LNCAP (cell line): ENCODE measurements around the gene MAGI2.

Experiments
- CTCF ChIP-seq: fragments of 450-650 bp; IDR thresholded peaks from 2 replicates; pipeline ENCODE4 v1.5.1; 2017; ENCODE audit warnings: mild to moderate bottlenecking

MAGI2 gene

GRCh38 chr7:78473021-78473420 lies 980.4 kb downstream of the MAGI2 start:
- TF ChIP-seq CTCF = no peak

GRCh38 chr7:78472519-78472918 lies 980.9 kb downstream of the MAGI2 start:
- TF ChIP-seq CTCF = no peak

- no peak for TF ChIP-seq CTCF
Measured at GRCh38 chr7:78465894-78466293, 987.6 kb downstream of the MAGI2 start.

GRCh38 chr7:78463039-78463438 lies 990.4 kb downstream of the MAGI2 start:
- no peak for TF ChIP-seq CTCF

GRCh38 chr7:78450706-78451105 lies 1002.8 kb downstream of the MAGI2 start:
- no peak for TF ChIP-seq CTCF

- no peak for TF ChIP-seq CTCF
Measured at GRCh38 chr7:78448911-78449310, 1004.6 kb downstream of the MAGI2 start.

- TF ChIP-seq CTCF = no peak
Measured at GRCh38 chr7:78444267-78444666, 1009.2 kb downstream of the MAGI2 start.

- no peak for TF ChIP-seq CTCF
Measured at GRCh38 chr7:78443811-78444210, 1009.7 kb downstream of the MAGI2 start.
